HUES48 (cell line): ENCODE measurements around the gene EBPL.

ENCODE experiments used
- H3K27ac ChIP-seq: one replicate; pipeline ENCODE4 v1.7.0; 2013; ENCODE audit warnings: low read depth, low read length, inconsistent platforms
- H3K27me3 ChIP-seq: 2 replicates; pipeline ENCODE4 v1.6.1; 2013; ENCODE audit warnings: mild to moderate bottlenecking, low read length; ENCODE audit not compliant: control insufficient read depth, insufficient read depth
- H3K36me3 ChIP-seq: 2 replicates; pipeline ENCODE4 v1.6.1; 2013; ENCODE audit warnings: low read length; ENCODE audit not compliant: control insufficient read depth, insufficient read depth
- H3K4me1 ChIP-seq: 2 replicates; pipeline ENCODE4 v1.6.1; 2013; ENCODE audit warnings: mild to moderate bottlenecking, low read length; ENCODE audit not compliant: control insufficient read depth, insufficient read depth
- H3K4me3 ChIP-seq: 2 replicates; pipeline ENCODE4 v1.5.1; 2013; ENCODE audit warnings: mild to moderate bottlenecking, low read depth, low read length
- H3K9ac ChIP-seq: 2 replicates; pipeline ENCODE4 v1.6.1; 2013; ENCODE audit warnings: mild to moderate bottlenecking, low read depth, low read length, moderate library complexity
- H3K9me3 ChIP-seq: 2 replicates; pipeline ENCODE4 v1.6.1; 2013; ENCODE audit warnings: low read length; ENCODE audit not compliant: control insufficient read depth, insufficient read depth

Gene EBPL

DNA sequence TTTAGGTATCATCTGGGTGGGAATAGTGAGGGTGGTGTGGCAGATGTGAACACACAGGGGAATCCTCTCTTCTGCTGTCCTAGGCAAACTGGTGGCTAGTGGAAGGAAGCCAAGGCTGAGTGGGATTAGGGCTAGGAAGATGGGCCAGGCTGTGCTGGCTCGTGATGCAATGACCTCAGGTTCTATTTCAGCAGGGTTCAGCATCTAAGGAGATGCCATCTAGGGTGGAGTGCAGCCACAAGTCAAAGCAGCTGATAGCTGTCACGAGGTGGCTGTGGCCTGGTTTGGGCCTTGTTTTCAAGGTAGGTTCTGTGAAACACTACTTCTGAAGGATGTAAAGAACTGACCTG is 41.3 kb downstream of the EBPL start:
- Histone ChIP-seq H3K27me3 (no peaks in the 10 kb centered on the region), H3K9ac (no peak overlapping the region), H3K4me3 (no peak overlapping the region), H3K27ac (no peak overlapping the region), H3K9me3 (no peaks in the 10 kb centered on the region), H3K4me1 (no peaks in the 10 kb centered on the region), H3K36me3 (no peaks in the 10 kb centered on the region)

DNA sequence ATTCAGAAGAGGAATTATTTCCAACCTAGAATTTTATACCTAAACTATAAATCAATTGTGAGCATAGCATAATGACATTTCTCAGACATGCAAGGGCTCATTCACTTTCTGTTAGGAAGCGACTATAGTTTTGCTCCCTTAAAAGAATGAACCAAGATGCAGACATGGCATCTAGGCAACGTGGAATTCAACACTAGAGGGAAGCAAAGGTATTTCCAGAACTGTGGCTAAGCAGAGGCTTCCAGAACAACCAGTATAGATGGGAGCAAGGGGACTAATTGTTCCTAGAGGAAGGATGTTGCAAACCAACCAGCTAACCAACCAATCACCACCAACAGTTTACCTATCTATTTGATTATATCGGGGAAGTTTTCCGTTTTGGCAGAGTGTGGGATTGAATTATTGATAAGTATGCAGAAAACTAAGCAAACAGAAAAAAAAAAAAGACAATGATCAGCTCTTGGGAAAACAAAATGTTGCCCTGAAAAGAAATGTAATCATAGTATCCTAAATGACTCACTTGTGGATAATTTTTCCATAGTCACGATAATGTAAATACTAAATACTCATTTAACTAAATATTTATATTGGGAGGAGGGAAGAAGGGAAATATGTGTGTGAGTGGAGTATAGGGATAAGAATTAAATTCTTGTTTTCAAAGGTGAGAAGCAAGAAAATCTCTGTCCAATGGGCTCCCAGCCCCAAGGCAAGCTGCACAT is 41.9 kb downstream of the EBPL start:
- H3K27ac ChIP-seq = no peak overlapping the region
- H3K4me1 ChIP-seq = no peaks in the 10 kb centered on the region
- H3K27me3 ChIP-seq = no peaks in the 10 kb centered on the region
- no peaks in the 10 kb centered on the region for H3K36me3 ChIP-seq
- no peak overlapping the region for H3K9ac ChIP-seq
- no peaks in the 10 kb centered on the region for H3K9me3 ChIP-seq
- no peak overlapping the region for H3K4me3 ChIP-seq

DNA sequence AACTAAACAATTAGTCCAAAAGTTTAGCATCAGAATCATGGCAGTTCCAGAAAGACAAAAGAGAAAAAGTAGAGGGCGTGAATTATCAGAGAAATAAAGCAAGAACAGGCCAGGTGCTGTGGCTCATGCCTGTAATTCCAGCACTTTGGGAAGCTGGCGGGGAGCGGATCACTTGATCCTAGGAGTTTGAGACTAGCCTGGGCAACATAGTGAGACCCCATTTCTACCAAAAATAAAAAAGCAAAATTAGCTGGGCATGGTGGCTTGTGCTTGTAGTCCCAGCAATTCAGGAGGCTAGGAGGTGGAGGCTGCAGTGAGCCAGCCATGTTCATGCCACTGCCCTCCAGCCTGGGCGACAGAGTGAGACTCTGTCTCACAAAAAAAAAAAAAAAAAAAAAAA is 44.6 kb downstream of the EBPL start:
- Histone ChIP-seq H3K27me3 (no peaks in the 10 kb centered on the region), H3K4me1 (no peaks in the 10 kb centered on the region; the same call in 1 of the 2 replicates), H3K36me3 (no peaks in the 10 kb centered on the region), H3K9ac (no peak overlapping the region), H3K27ac (no peak overlapping the region), H3K4me3 (no peak overlapping the region), H3K9me3 (no peaks in the 10 kb centered on the region)

DNA sequence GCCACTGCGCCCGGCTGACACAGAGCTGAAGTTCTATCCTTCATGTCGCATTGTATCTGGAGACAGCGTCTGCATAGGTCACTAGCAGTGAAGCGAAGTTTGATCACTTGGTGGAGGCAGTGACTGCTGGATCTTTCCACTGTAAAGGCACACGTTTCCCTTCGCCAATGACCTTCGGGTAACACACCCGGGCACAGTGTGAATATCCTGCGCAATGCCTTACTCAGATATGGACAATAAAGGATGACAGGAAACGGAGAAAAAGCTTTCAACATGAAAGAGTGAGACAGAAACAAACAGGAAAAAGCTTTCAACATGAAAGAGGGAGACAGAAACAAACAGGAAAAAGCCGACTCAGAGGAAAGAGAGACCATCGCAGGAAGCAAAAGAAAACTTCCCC is 45.8 kb downstream of the EBPL start:
- Histone ChIP-seq H3K4me1 (peaks cover 5% of the 10 kb centered on the region), H3K4me3 (no peak overlapping the region)

DNA sequence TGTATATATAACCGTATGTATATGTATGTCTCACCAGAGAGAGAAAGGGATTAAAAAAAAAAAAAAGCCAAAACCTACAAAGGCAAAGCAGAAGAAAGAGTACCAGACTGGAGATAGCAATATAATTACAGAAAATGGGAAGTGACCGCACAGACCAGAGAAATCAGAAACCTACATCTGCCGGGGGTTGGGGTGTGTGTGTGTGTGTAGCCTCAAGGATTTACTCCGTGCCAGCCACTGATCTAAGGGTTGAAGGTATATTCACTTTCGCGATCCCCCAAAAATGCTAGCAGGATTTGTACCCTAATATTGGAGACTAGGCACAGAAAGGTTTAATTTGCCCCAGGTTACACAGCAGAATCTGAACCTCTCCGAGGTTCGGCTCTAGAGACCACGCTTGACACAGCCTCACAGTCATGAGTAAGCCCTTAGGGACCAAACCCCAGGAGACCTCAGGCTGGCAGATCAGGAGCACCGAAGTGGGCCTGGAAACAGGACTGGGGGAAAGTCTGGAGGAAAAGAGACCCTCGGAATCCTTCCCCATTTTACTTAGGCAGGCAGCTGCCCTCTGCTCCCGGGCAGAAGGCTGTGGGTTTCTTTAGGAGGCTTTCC is 48.1 kb downstream of the EBPL start:
- Histone ChIP-seq H3K9me3 (no peaks in the 10 kb centered on the region), H3K9ac (no peak overlapping the region), H3K27ac (no peak overlapping the region), H3K4me3 (no peak overlapping the region), H3K27me3 (no peaks in the 10 kb centered on the region), H3K4me1 (peaks cover 5% of the 10 kb centered on the region), H3K36me3 (no peaks in the 10 kb centered on the region)

More for the DNA sequence above, 45.8 kb downstream of the EBPL start:
- no peaks in the 10 kb centered on the region for H3K36me3 ChIP-seq
- no peak overlapping the region for H3K27ac ChIP-seq
- no peaks in the 10 kb centered on the region for H3K9me3 ChIP-seq
- no peaks in the 10 kb centered on the region for H3K27me3 ChIP-seq
- no peak overlapping the region for H3K9ac ChIP-seq

DNA sequence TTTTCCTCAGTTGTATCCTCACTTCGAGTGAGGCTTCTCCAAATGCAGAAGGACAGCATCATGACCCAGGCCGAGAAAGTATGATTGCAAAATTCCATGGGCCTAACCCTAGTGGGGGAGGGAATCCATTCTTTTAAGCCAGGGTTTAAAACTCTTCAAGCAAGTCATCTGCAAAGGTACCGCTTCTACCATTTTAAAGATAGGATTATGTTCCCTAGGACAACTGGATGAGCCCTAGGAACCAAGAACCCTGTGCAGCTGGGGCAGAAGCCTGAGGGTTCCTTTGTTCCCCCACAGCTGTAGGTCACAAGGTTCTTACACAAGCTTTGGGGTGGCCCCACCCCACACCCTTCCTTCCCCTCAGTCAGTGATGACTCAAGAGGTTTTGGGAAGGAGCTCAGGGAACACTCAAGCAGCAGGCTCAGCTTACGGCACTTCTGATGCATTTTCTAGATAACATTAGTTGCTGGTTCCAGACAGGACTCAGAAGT is 49.4 kb downstream of the EBPL start:
- H3K27me3 ChIP-seq = no peaks in the 10 kb centered on the region
- no peak overlapping the region for H3K27ac ChIP-seq
- H3K9me3 ChIP-seq = no peaks in the 10 kb centered on the region
- peaks cover 5% of the 10 kb centered on the region for H3K4me1 ChIP-seq
- H3K36me3 ChIP-seq = no peaks in the 10 kb centered on the region
- H3K4me3 ChIP-seq = no peak overlapping the region
- no peak overlapping the region for H3K9ac ChIP-seq

DNA sequence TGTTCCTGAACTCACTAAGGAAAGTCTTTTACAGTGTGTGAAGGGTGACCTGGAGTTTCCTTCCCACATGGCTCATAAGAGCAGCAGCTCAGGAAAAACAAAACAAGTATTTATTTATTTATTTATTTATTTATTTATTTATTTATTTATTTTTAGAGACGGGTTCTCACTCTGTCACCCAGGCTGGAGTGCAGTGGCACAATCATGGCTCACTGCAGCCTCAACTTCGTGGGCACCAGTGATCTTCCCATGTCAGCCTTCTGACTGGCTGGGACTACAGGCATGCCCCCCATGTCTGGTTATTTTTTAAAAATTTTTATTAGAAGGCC is 52.6 kb downstream of the EBPL start:
- Histone ChIP-seq H3K4me1 (peaks cover 22% of the 10 kb centered on the region), H3K9me3 (no peaks in the 10 kb centered on the region), H3K27me3 (no peaks in the 10 kb centered on the region), H3K9ac (no peak overlapping the region), H3K27ac (no peak overlapping the region), H3K4me3 (no peak overlapping the region), H3K36me3 (no peaks in the 10 kb centered on the region)

DNA sequence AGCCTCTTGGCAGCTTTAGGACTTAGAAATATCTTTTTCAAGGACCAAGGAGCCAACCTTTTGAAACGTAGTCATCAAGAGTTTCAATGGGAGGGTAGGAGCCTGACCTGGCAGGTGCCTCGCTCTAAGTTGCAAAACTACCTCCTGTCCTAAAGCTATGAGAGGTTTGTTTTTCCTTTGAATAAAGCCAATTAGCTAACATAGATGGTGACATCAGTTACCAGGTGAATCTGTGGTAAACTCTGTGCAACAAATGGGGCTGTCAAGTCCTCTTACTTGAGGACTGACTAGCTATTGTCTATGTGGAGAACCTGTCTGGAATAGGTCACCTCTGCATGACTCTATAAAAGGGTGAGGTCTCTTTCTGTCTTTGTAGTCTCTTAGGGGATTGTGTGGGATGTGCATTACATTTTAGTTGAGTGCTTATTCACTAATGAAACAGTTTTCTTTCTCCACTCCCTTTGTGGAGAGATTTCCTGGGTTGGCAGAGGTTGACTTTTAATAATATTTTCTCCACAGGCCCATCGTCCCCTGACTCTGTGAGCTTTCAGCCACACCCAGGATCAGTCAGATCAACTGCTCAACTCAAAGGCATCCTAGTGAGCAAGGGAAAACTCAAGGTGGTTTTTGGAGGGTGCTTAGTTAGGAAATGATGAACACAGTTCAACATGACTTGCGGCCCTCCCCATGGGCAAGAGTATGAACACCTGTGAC is 53.1 kb downstream of the EBPL start:
- Histone ChIP-seq H3K27ac (no peak overlapping the region), H3K27me3 (no peaks in the 10 kb centered on the region), H3K9me3 (no peaks in the 10 kb centered on the region), H3K9ac (no peak overlapping the region), H3K4me3 (no peak overlapping the region), H3K36me3 (no peaks in the 10 kb centered on the region), H3K4me1 (peaks cover 22% of the 10 kb centered on the region)

DNA sequence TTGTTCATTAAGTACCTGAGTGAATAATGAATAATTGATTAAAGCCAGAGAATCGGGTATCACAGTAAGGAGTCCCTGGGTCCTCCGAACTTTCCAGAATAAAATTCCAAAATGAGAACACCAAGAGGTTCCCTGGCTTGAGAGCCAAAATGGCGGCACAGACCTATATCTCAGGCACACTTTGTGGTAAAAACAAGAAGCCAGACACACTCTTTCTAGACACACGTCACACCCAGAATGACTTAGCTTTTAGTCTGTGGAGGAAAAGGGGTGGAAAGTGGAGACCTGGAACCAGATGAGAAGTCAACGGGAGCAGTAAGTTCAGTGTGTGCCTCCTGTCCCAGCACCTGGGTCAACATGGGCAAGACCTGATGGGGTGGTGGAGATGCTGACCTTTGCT is 54.6 kb downstream of the EBPL start:
- Histone ChIP-seq H3K9ac (no peak overlapping the region), H3K4me1 (peaks cover 22% of the 10 kb centered on the region), H3K4me3 (0 out of 2 replicates have a peak overlapping the region, but pooled peaks have one; percentile 54), H3K36me3 (no peaks in the 10 kb centered on the region), H3K27me3 (no peaks in the 10 kb centered on the region), H3K9me3 (no peaks in the 10 kb centered on the region), H3K27ac (peak overlapping the region; percentile 69)

DNA sequence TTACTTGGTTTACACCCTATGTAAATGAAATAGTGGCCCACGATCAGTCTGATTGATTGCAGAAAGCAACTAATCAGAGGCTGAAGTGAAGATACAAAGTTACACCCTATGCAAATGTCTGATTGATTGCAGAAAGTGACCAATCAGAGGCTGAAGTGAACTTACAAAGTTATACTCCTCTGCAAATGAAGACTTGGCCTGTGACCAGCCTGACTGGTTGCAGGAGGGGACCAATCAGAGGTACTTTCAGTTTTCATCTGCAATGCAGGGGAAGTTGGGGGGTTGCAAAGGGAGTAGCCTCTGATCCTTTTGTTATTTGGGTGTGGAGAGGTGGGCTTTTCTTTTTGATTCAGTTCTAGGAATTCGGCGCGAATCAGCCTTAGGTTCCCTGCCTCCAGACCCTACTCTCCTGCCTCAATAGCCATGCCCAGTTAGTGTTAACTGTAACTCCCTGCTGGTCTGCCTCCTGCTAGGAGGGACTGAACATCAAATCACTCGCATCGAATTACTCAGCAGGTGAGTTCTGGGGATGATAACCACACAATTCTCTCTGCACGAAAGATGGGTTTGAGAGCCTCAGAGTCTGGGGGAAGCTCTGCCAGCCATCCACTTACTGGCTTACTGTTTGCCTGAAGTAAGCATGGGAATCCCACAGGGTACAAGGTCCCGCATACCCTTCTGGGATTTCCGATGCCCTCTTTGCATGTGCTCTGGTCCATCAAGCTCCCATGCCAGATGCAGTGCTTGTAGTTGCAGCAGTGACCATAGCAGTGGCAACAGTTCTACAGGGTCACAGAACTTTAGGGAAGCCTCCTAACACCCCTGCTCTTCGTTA is 55.5 kb downstream of the EBPL start:
- peak overlapping the region; percentile 54 for H3K4me3 ChIP-seq
- no peaks in the 10 kb centered on the region for H3K27me3 ChIP-seq
- H3K4me1 ChIP-seq = peaks cover 17% of the 10 kb centered on the region
- no peaks in the 10 kb centered on the region for H3K9me3 ChIP-seq
- H3K27ac ChIP-seq = peak overlapping the region; percentile 69
- no peaks in the 10 kb centered on the region for H3K36me3 ChIP-seq
- H3K9ac ChIP-seq = peak overlapping the region; percentile 28
